ENCODE results near the gene LRTM2. TPM values are rescaled to one million over a fixed set of nuclear protein-coding genes. Genes with fewer than 3 reads are reported as not detected.

LRTM2 gene
- total and polyA plus RNA-seq, 2 donors (not counting 1 experiment from before 2014, with no cell fraction given): not detected

- no peak overlapping the region for H3K4me3 ChIP-seq (replicated peaks in 1 of 4; ENCODE audit: control extremely low read depth in 1 of 4, insufficient read depth in 1 of 4, low read depth in 3 of 4, low read length in 4 of 4)
- no peaks in the 10 kb centered on the region for H3K79me2 ChIP-seq (ENCODE audit: control insufficient read depth, insufficient read depth, low read length)
- H4K20me1 ChIP-seq (ENCODE audit: control insufficient read depth, extremely low read depth, insufficient read depth, low read length): no peaks in the 10 kb centered on the region
- TF ChIP-seq CTCF (conservative IDR thresholded peaks at IDR 0.05 in 1 of 2, IDR thresholded peaks at IDR 0.05 in 1 of 2; ENCODE audit: low read depth in 1 of 2, low read length in 2 of 2): no peak
- TF ChIP-seq EZH2 (IDR thresholded peaks at IDR 0.05; ENCODE audit: low read length, missing control alignments): no peak
- no peak overlapping the region for H3K27ac ChIP-seq (ENCODE audit: insufficient read depth, low read length)
- H3K27me3 ChIP-seq (ENCODE audit: control insufficient read depth, insufficient read depth, low read length): peaks cover 21% of the 10 kb centered on the region
- H3K4me1 ChIP-seq (ENCODE audit: control insufficient read depth, extremely low read depth, insufficient read depth, low read length): no peaks in the 10 kb centered on the region
- H2AFZ ChIP-seq (ENCODE audit: low read length): no peak overlapping the region
- H3K4me2 ChIP-seq (ENCODE audit: extremely low read depth, insufficient read depth, low read length): no peak overlapping the region
- H3K36me3 ChIP-seq (ENCODE audit: control insufficient read depth, insufficient read depth, low read length): no peaks in the 10 kb centered on the region
- H3K9me3 ChIP-seq (ENCODE audit: control insufficient read depth, insufficient read depth, low read depth, low read length): no peaks in the 10 kb centered on the region
- DNase-seq (ENCODE audit: low read depth in 2 of 2): no peak
- no peak overlapping the region for H3K9ac ChIP-seq (ENCODE audit: insufficient read depth, low read length)
Measured at GRCh38 chr12:1830401-1830845, 10.1 kb downstream of the LRTM2 start.

- no peak overlapping the region for H3K27ac ChIP-seq (ENCODE audit: insufficient read depth, low read length)
- DNase-seq (ENCODE audit: low read depth in 2 of 2): peak; percentile 54 to 57
- no peak overlapping the region for H3K4me2 ChIP-seq (ENCODE audit: extremely low read depth, insufficient read depth, low read length)
- no peaks in the 10 kb centered on the region for H3K9me3 ChIP-seq (ENCODE audit: control insufficient read depth, insufficient read depth, low read depth, low read length)
- H2AFZ ChIP-seq (ENCODE audit: low read length): no peak overlapping the region
- peaks cover 16% of the 10 kb centered on the region for H3K27me3 ChIP-seq (ENCODE audit: control insufficient read depth, insufficient read depth, low read length)
- H3K9ac ChIP-seq (ENCODE audit: insufficient read depth, low read length): no peak overlapping the region
- H3K4me1 ChIP-seq (ENCODE audit: control insufficient read depth, extremely low read depth, insufficient read depth, low read length): no peaks in the 10 kb centered on the region
- no peaks in the 10 kb centered on the region for H4K20me1 ChIP-seq (ENCODE audit: control insufficient read depth, extremely low read depth, insufficient read depth, low read length)
- H3K36me3 ChIP-seq (ENCODE audit: control insufficient read depth, insufficient read depth, low read length): no peaks in the 10 kb centered on the region
- peak; percentile 31 for TF ChIP-seq EZH2 (IDR thresholded peaks at IDR 0.05; ENCODE audit: low read length, missing control alignments)
- TF ChIP-seq CTCF (conservative IDR thresholded peaks at IDR 0.05 in 1 of 2, IDR thresholded peaks at IDR 0.05 in 1 of 2; ENCODE audit: low read depth in 1 of 2, low read length in 2 of 2): no peak
- H3K79me2 ChIP-seq (ENCODE audit: control insufficient read depth, insufficient read depth, low read length): no peaks in the 10 kb centered on the region
- H3K4me3 ChIP-seq (replicated peaks in 1 of 4; ENCODE audit: control extremely low read depth in 1 of 4, insufficient read depth in 1 of 4, low read depth in 3 of 4, low read length in 4 of 4): no peak overlapping the region
Measured at GRCh38 chr12:1830981-1831963, 10.9 kb downstream of the LRTM2 start.

GRCh38 chr12:1832801-1833595, 12.6 kb downstream of the LRTM2 start:
- Histone ChIP-seq H3K4me3 (replicated peaks in 1 of 4; ENCODE audit: control extremely low read depth in 1 of 4, insufficient read depth in 1 of 4, low read depth in 3 of 4, low read length in 4 of 4) (no peak overlapping the region), H3K27me3 (ENCODE audit: control insufficient read depth, insufficient read depth, low read length) (peaks cover 16% of the 10 kb centered on the region), H2AFZ (ENCODE audit: low read length) (no peak overlapping the region), H3K79me2 (ENCODE audit: control insufficient read depth, insufficient read depth, low read length) (no peaks in the 10 kb centered on the region), H3K36me3 (ENCODE audit: control insufficient read depth, insufficient read depth, low read length) (no peaks in the 10 kb centered on the region), H4K20me1 (ENCODE audit: control insufficient read depth, extremely low read depth, insufficient read depth, low read length) (no peaks in the 10 kb centered on the region), H3K9me3 (ENCODE audit: control insufficient read depth, insufficient read depth, low read depth, low read length) (no peaks in the 10 kb centered on the region), H3K9ac (ENCODE audit: insufficient read depth, low read length) (no peak overlapping the region), H3K4me2 (ENCODE audit: extremely low read depth, insufficient read depth, low read length) (no peak overlapping the region), H3K27ac (ENCODE audit: insufficient read depth, low read length) (no peak overlapping the region), H3K4me1 (ENCODE audit: control insufficient read depth, extremely low read depth, insufficient read depth, low read length) (no peaks in the 10 kb centered on the region)
- DNase-seq (ENCODE audit: low read depth in 2 of 2): no peak
- TF ChIP-seq EZH2 (IDR thresholded peaks at IDR 0.05; ENCODE audit: low read length, missing control alignments) (peak; percentile 29), CTCF (conservative IDR thresholded peaks at IDR 0.05 in 1 of 2, IDR thresholded peaks at IDR 0.05 in 1 of 2; ENCODE audit: low read depth in 1 of 2, low read length in 2 of 2) (no peak)

Measured in fibroblast of lung (primary cell).